ENCODE data around the gene SULT1E1.

DNA sequence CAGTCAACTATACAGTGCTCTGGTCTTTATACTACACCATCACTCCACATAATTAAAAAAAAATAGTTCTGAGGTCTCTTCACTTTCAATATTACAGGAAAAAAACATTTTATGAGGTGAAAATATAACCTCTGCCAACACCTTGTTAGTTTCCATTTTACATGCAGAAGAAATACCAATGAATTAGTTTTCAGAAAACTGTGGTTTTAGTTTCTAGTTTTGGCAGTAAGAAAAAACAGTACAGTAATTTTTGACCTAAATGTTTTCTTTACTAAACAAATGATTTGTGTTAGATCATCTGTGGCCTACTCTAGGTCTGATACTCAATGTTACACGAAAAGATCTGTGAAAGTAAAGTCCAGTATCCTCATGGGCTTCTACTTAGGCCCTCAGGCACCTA is 10.0 kb downstream of the SULT1E1 start:
- TF ChIP-seq, protein P1, sequence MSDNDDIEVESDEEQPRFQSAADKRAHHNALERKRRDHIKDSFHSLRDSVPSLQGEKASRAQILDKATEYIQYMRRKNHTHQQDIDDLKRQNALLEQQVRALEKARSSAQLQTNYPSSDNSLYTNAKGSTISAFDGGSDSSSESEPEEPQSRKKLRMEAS (IDR thresholded peaks at IDR 0.05): no peak
- TF ChIP-seq RAD21 (IDR thresholded peaks at IDR 0.05; ENCODE audit: low read depth) (no peak), EP300 (IDR thresholded peaks at IDR 0.05; ENCODE audit: borderline replicate concordance) (no peak), CEBPB (IDR thresholded peaks at IDR 0.05) (no peak), FOXM1 (IDR thresholded peaks at IDR 0.05; ENCODE audit: borderline replicate concordance, low read depth) (no peak), YY1 (IDR thresholded peaks at IDR 0.05; ENCODE audit: low read depth) (no peak), TAF1 (IDR thresholded peaks at IDR 0.05; ENCODE audit: low read depth) (no peak), TCF12 (IDR thresholded peaks at IDR 0.05; ENCODE audit: low read depth) (no peak)
- TF ChIP-seq, protein P2, sequence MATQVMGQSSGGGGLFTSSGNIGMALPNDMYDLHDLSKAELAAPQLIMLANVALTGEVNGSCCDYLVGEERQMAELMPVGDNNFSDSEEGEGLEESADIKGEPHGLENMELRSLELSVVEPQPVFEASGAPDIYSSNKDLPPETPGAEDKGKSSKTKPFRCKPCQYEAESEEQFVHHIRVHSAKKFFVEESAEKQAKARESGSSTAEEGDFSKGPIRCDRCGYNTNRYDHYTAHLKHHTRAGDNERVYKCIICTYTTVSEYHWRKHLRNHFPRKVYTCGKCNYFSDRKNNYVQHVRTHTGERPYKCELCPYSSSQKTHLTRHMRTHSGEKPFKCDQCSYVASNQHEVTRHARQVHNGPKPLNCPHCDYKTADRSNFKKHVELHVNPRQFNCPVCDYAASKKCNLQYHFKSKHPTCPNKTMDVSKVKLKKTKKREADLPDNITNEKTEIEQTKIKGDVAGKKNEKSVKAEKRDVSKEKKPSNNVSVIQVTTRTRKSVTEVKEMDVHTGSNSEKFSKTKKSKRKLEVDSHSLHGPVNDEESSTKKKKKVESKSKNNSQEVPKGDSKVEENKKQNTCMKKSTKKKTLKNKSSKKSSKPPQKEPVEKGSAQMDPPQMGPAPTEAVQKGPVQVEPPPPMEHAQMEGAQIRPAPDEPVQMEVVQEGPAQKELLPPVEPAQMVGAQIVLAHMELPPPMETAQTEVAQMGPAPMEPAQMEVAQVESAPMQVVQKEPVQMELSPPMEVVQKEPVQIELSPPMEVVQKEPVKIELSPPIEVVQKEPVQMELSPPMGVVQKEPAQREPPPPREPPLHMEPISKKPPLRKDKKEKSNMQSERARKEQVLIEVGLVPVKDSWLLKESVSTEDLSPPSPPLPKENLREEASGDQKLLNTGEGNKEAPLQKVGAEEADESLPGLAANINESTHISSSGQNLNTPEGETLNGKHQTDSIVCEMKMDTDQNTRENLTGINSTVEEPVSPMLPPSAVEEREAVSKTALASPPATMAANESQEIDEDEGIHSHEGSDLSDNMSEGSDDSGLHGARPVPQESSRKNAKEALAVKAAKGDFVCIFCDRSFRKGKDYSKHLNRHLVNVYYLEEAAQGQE (IDR thresholded peaks at IDR 0.05; ENCODE audit: low read depth): no peak
